BLaER1 treated with 17β-estradiol and CSF1 and Interleukin-3, amounts not matched to agents 10 nM and 100 nM (cell line): Measurements from ENCODE around the gene AMT.
A peak's percentile ranks its signal among the peaks of the same experiment; 100 is the strongest.

Experiments
- H3K27ac ChIP-seq, 11 experiments: shearing (Covaris generic); formaldehyde crosslinking; 2 replicates each; pipeline ENCODE4 v1.8.1; 2022
- H3K27me3 ChIP-seq, 11 experiments: shearing (Covaris generic); formaldehyde crosslinking; 2 replicates each; pipeline ENCODE4 v1.8.1; 2022
- H3K36me3 ChIP-seq, 11 experiments: shearing (Covaris generic); formaldehyde crosslinking; 2 replicates each; pipeline ENCODE4 v1.8.1; 2022
- H3K4me1 ChIP-seq, 10 experiments: shearing (Covaris generic); formaldehyde crosslinking; 2 replicates each; pipeline ENCODE4 v1.8.1; 2022
- H3K4me2 ChIP-seq, 11 experiments: shearing (Covaris generic); formaldehyde crosslinking; 2 replicates each; pipeline ENCODE4 v1.8.1; 2022
- H3K4me3 ChIP-seq, 10 experiments: shearing (Covaris generic); formaldehyde crosslinking; 2 replicates each; pipeline ENCODE4 v1.8.1; 2022
- H3K9ac ChIP-seq, 11 experiments: shearing (Covaris generic); formaldehyde crosslinking; 2 replicates each; pipeline ENCODE4 v1.8.1; 2022
- H3K9me3 ChIP-seq, 11 experiments: shearing (Covaris generic); formaldehyde crosslinking; replicated peaks in 1 of 11; 2 replicates each; pipeline ENCODE4 v1.8.1; 2022
- H4K20me1 ChIP-seq, 11 experiments: shearing (Covaris generic); formaldehyde crosslinking; 2 replicates each; pipeline ENCODE4 v1.8.1; 2022
- Cebpa-rat ChIP-seq, 11 experiments: shearing (Covaris generic); IDR thresholded peaks; 2 replicates each; pipeline ENCODE4 v1.8.1; 2022

AMT gene

DNA sequence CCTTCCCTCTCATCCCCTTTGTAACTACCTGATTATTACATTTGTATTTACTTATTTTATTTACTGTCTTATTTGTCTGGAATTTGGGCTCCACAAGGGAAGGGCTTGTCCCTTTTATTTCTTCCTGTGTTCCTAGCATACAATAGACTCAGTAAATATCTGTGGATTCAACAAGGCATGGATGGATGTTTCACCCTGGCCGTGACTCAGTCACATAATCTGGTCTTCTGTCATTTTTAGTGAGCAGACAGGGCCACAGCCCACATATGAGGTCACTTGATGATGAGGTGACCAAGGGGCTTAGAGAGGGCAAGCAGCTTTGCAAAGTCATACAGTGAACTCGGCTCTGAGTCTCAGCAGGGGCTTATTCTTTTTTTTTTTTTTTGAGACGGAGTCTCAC, 39.9 kb upstream of the AMT start:
- Histone ChIP-seq H3K36me3 (no peaks in the 10 kb centered on the region), H3K9ac (peak overlapping the region in 1 of 11 experiments; percentile 29; a peak in 1 of 22 replicates), H3K4me3 (no peak overlapping the region), H4K20me1 (no peaks in the 10 kb centered on the region), H3K4me1 (peaks cover 0 to 13% (median 10%) of the 10 kb centered on the region in 10 experiments; a peak in 15 of 20 replicates), H3K9me3 (no peaks in the 10 kb centered on the region), H3K4me2 (no peak overlapping the region), H3K27me3 (no peaks in the 10 kb centered on the region), H3K27ac (no peak overlapping the region)
- no peak for TF ChIP-seq Cebpa-rat (IDR thresholded peaks at IDR 0.05)

DNA sequence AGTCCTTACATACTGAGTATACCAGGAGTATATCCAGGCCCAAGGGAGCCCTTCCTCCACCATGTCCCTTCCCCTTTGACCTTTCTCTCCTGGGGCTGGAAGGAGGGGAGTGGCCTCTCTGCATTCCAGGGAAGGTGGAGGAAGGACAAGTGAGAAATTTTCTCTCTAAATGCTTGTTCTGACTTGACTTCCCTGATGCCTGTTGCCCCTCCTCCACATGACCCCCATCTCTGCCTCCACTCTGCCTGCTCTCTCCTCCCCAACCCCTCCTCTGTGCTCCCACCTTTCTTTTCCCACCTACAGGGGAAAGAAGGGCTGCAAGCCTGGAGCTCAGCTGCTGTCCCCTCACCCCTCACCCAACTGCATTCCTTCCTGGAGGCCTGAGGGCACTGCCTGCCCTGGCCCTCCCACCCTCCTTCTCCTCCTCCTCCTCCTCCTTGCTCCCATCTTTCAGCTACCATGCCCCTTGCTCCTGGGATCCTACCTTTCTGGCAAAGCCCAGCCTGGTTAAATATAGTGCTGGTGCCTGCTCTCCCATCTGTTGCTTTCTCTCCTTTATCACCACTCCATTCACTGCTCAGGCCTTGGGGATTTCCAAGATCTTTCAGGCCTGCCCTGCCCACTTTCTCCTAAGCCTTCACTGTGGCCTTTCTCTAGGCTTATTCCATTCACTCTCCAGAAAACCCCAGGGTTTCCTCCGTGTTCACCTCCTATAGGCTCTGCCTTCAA, 39.3 kb upstream of the AMT start:
- Histone ChIP-seq H3K4me2 (no peak overlapping the region), H3K27me3 (no peaks in the 10 kb centered on the region), H3K27ac (no peak overlapping the region), H4K20me1 (no peaks in the 10 kb centered on the region), H3K9ac (peak overlapping the region in 1 of 11 experiments; percentile 29; a peak in 1 of 22 replicates), H3K36me3 (no peaks in the 10 kb centered on the region), H3K4me1 (peaks cover 0 to 13% (median 10%) of the 10 kb centered on the region in 10 experiments; a peak in 15 of 20 replicates), H3K9me3 (no peaks in the 10 kb centered on the region), H3K4me3 (no peak overlapping the region)
- no peak for TF ChIP-seq Cebpa-rat (IDR thresholded peaks at IDR 0.05)

DNA sequence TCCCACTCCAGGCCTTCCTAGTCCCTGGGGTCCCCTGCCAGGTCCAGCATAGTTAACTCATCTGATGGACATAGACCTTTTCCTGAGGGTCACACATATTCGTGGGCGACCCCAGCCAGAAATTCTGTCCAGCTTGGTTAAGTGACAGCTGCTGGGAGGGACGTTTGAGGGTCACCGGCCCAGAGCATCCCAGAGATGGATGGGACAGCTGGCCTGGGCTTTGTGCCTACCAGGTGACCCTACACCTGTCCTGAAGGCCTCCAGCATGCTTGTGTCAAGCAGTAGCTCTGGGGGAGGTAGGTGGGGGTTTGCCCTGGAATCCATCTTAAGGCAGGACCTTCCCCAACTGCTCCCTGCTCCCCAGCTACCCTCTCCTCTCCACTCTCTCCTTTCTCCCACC, 38.7 kb upstream of the AMT start:
- no peaks in the 10 kb centered on the region for H3K36me3 ChIP-seq
- no peak overlapping the region for H3K9ac ChIP-seq
- TF ChIP-seq Cebpa-rat (IDR thresholded peaks at IDR 0.05) = no peak
- peaks cover 0 to 12% (median 9%) of the 10 kb centered on the region in 10 experiments; a peak in 15 of 20 replicates for H3K4me1 ChIP-seq
- no peaks in the 10 kb centered on the region for H4K20me1 ChIP-seq
- no peak overlapping the region for H3K27ac ChIP-seq
- H3K9me3 ChIP-seq = no peaks in the 10 kb centered on the region
- H3K27me3 ChIP-seq = no peaks in the 10 kb centered on the region
- no peak overlapping the region for H3K4me3 ChIP-seq
- H3K4me2 ChIP-seq = no peak overlapping the region

DNA sequence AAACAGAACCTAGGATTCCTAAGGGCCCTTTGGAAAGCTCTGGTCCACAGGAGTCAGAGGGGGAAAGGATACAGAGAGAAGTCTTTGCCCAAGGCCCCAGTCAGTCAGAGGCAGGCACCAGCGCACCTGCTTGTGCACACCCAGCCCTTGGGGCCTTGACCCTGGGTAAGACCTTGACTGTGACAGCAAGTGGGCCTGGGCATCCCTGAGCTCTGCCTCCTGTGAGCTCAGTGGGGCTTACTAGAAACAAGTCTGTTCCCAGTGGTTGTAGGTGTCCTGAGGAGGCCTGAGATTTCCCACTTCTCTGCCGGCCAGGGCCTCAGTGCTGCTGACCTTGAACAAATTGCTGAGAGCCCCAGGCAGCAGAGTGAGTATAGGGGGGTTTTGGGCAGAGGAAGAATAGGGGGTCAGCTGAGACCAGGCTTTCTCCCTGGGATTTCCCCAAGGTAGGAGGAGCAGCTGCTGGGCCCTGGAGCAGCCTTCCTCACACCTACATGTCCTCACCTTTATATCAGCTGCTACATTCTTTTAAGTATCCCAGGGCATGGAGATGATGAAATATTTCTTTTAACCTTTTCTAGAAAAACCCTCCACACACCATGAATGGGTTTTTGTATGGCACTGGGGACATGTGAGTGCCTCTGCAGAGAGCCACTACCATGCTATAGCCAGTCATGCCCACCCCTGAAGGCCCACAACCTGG, 38.1 kb upstream of the AMT start:
- no peaks in the 10 kb centered on the region for H3K27me3 ChIP-seq
- H3K4me1 ChIP-seq = peaks cover 0 to 6% (median 4%) of the 10 kb centered on the region in 10 experiments; a peak in 13 of 20 replicates
- no peak overlapping the region for H3K4me2 ChIP-seq
- H3K9ac ChIP-seq = no peak overlapping the region
- H3K36me3 ChIP-seq = no peaks in the 10 kb centered on the region
- H3K27ac ChIP-seq = no peak overlapping the region
- H3K4me3 ChIP-seq = no peak overlapping the region
- no peak for TF ChIP-seq Cebpa-rat (IDR thresholded peaks at IDR 0.05)
- H3K9me3 ChIP-seq = no peaks in the 10 kb centered on the region
- no peaks in the 10 kb centered on the region for H4K20me1 ChIP-seq

DNA sequence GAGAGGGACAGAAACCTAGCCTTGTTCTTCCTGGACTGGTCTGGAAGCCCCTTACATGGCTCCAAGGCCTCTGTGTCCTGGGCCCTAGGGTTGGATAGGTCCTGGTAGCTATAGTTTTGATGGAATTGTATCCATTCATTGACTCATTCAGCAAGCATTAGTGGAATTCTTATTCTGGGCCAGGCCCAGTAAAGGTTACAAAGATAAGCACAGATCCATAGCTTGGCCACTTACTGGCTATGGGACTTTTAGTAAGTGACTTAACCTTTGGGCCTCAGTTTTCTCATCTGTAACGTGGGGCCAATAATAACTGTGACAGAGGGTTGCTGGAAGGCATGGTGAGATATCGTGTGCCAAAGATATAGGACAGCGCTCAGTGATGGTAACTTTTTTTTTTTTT, 34.2 kb upstream of the AMT start:
- Histone ChIP-seq H3K4me3 (no peak overlapping the region), H3K4me2 (no peak overlapping the region), H3K27ac (no peak overlapping the region), H3K9ac (no peak overlapping the region), H3K36me3 (no peaks in the 10 kb centered on the region), H3K4me1 (peaks cover 0 to 26% (median 15%) of the 10 kb centered on the region in 10 experiments; a peak in 16 of 20 replicates), H3K27me3 (no peaks in the 10 kb centered on the region), H4K20me1 (no peaks in the 10 kb centered on the region), H3K9me3 (no peaks in the 10 kb centered on the region)
- no peak for TF ChIP-seq Cebpa-rat (IDR thresholded peaks at IDR 0.05)

DNA sequence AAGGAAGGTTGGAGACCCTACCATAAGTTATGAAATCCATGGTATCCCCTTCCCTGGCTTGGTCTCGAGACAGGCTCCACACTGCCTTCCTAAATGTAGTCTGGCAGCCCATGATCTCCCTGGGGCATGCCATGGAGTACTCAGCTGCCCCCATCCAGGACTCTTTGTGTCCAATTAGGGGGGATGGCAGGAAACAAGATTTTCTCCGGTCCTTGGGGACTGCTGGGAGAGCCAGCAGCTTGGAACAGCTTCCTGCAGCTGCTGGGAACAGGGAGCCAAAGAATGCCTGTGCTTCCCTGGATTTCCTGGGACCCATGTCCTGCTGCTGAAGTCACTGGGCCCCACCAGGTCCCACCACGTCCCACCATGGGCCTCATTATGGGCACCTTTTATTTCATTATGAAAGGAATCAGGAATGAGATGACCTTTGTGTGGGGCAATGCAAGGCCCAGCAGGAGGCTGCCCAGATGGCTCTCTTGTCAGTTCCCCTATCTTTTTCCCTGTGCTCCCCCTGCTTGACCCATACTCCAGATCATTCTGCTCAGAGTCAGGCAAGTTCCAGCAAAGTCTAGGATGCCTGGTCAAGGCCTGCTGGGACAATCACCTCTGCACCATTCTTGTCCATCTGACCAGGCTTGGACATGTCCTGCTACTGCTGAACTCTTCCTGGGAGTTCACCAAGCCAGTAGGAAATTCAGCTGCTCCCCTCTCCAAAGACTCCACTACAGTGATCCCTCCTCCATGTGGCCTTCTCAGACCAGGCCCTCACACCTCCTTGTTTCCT, 32.8 kb upstream of the AMT start:
- no peak overlapping the region for H3K9ac ChIP-seq
- H3K4me3 ChIP-seq = no peak overlapping the region
- no peaks in the 10 kb centered on the region for H3K27me3 ChIP-seq
- TF ChIP-seq Cebpa-rat (IDR thresholded peaks at IDR 0.05) = no peak
- H4K20me1 ChIP-seq = no peaks in the 10 kb centered on the region
- H3K36me3 ChIP-seq = no peaks in the 10 kb centered on the region
- H3K4me2 ChIP-seq = peak overlapping the region in 1 of 11 experiments; percentile 4; a peak in 1 of 22 replicates
- H3K27ac ChIP-seq = no peak overlapping the region
- no peaks in the 10 kb centered on the region for H3K9me3 ChIP-seq
- H3K4me1 ChIP-seq = peaks cover 0 to 26% (median 15%) of the 10 kb centered on the region in 10 experiments; a peak in 16 of 20 replicates

DNA sequence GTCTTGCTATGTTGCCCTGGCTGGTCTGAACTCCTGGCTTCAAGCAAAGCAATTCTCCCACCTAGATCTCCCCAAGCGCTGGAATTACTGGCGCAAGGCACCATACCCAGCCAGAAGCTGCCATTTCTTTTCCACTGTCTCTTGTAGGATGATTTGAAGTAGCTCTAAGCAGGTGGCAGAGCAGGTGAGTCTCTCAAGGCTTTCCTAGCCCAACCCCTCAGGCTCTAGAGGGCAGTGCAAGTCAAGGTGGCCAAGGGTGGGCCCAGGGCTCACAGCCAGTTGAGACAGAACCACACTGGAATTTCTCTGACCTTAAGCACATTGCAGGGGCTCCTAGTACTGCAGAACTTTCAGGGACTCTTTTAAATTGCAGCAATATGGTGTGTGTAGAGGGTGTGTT, 32.2 kb upstream of the AMT start:
- Histone ChIP-seq H3K27ac (no peak overlapping the region), H3K9ac (no peak overlapping the region), H3K4me2 (peak overlapping the region in 4 of 11 experiments; percentile 4 to 53 (median 50); a peak in 2 of 22 replicates), H3K9me3 (no peaks in the 10 kb centered on the region), H3K36me3 (no peaks in the 10 kb centered on the region), H3K27me3 (no peaks in the 10 kb centered on the region), H4K20me1 (no peaks in the 10 kb centered on the region), H3K4me1 (peaks cover 0 to 26% (median 15%) of the 10 kb centered on the region in 10 experiments; a peak in 16 of 20 replicates), H3K4me3 (no peak overlapping the region)
- TF ChIP-seq Cebpa-rat (IDR thresholded peaks at IDR 0.05) = no peak

DNA sequence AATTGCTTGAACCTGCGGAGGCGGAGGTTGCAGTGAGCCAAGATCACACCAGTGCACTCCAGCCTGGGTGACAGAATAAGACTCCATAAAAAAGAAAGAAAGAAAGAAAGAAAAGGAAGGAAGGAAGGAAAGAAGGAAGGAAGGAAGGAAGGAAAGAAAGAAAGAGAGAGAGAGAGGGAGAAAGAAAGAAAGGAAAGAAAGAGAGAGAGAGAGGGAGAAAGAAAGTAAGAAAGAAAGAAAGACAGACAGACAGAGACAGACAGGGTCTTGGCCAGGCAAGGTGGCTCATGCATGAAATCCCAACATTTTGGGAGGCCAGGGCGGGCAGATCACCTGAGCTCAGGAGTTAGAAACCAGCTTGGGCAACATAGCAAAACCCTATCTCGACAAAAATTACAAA, 31.3 kb upstream of the AMT start:
- H3K4me3 ChIP-seq = no peak overlapping the region
- peak overlapping the region in 8 of 11 experiments; percentile 41 to 62 (median 53); a peak in 15 of 22 replicates for H3K4me2 ChIP-seq
- 0 out of 22 replicates have a peak overlapping the region, but pooled peaks of 1 of the 11 experiments have one; percentile 44 for H3K9ac ChIP-seq

DNA sequence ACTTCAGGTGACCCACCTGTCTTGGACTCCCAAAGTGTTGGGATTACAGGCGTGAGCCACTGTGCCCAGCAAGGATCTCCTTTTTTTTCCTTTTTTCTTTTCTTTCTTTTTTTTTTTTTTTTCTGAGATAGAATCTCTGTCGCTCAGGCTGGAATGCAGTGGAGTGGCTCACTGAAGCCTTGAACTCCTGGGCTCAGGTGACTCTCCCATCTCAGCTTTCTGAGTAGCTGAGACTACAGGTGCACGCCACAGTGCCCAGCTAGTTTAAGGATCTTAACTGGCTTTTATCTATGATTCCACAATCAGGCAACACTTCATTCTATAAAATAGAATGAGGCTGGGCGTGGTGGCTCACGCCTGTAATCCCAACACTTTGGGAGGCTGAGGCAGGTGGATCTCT, 23.1 kb upstream of the AMT start:
- Histone ChIP-seq H3K27me3 (no peaks in the 10 kb centered on the region), H3K4me1 (peaks cover 58 to 71% (median 64%) of the 10 kb centered on the region in 10 experiments), H3K4me3 (no peak overlapping the region), H3K36me3 (no peaks in the 10 kb centered on the region), H3K9ac (peak overlapping the region in 6 of 11 experiments; percentile 23 to 74 (median 46); a peak in 9 of 22 replicates), H3K9me3 (no peaks in the 10 kb centered on the region), H3K27ac (peak overlapping the region; percentile 79 to 89 (median 85); a peak in 20 of 22 replicates), H4K20me1 (no peaks in the 10 kb centered on the region), H3K4me2 (peak overlapping the region; percentile 60 to 87 (median 71); a peak in 21 of 22 replicates)
- no peak; a peak in 1 of 22 replicates for TF ChIP-seq Cebpa-rat (IDR thresholded peaks at IDR 0.05)

More for the DNA sequence above, 31.3 kb upstream of the AMT start:
- no peaks in the 10 kb centered on the region for H3K36me3 ChIP-seq
- TF ChIP-seq Cebpa-rat (IDR thresholded peaks at IDR 0.05) = no peak
- H3K4me1 ChIP-seq = peaks cover 4 to 30% (median 19%) of the 10 kb centered on the region in 10 experiments; a peak in 18 of 20 replicates
- H3K27me3 ChIP-seq = no peaks in the 10 kb centered on the region
- H4K20me1 ChIP-seq = no peaks in the 10 kb centered on the region
- no peaks in the 10 kb centered on the region for H3K9me3 ChIP-seq
- peak overlapping the region in 1 of 11 experiments; percentile 22; a peak in 1 of 22 replicates for H3K27ac ChIP-seq
